NCI-H82 (cell line): ENCODE measurements around the gene FGD6.
"Not testable (repeated sequence)": the region's sequence is repeated elsewhere in the genome, so short reads cannot be mapped to it uniquely, and the experiment has no call there.

ENCODE experiments used
- DNase-seq: peaks from one replicate; lab custom pipeline; 2025; lab: John Stamatoyannopoulos, UW

Gene FGD6

DNA sequence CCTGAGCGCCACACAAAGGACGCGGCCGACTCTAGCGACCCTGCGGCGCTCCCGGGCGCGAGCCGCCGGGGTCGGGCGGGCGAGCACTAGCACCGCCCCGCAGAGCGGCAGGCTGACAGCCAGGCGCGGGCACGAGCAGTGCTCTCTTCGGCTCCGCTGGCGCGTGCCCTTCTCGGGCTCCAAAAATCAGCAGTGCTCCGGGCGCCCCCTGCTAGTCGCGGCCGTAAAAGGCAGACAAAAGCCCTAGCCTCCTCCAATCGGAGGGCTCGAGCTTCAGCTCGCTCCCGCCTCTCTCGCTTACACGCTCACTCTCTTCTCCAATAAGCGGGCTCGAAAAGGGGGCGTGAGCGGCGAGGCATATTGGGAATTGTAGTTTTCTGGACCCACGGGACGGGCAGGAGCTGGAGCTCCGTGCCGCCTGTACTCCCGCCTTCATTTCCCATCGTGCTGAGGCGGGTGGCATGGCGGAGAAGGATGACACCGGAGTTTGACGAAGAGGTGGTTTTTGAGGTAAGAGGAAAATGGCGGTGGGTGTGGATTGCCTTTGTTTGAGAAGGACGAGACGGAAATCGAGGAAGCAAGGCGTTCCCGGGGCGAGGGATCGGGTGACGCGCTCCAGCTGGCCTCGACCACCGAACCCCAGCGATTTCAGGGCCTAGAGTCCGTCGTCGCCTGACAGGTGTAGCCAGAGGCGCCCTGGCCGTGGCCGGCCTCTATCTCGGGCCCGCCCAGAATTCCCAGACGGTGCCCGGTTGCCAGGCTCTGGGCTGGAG lies at the start of gene FGD6, which contains the start of gene VEZT:
Gene FGD6, minus strand, starts transcription at position 91 of the 773 bp plus-strand sequence. CDS start 227 bp downstream, outside the sequence.
Gene VEZT, plus strand, starts transcription at position 431 of the 773 bp plus-strand sequence. Its CDS starts 44 bp downstream, at position 475.
- DNase-seq: peak; percentile 100

- DNase-seq: no peak
Observed at GRCh38 chr12:95266254-95266653, 49.0 kb upstream of the FGD6 start.

GRCh38 chr12:95265765-95266164 lies 48.5 kb upstream of the FGD6 start:
- DNase-seq: no peak

GRCh38 chr12:95262808-95263207 lies 45.5 kb upstream of the FGD6 start:
- DNase-seq: no peak

DNA sequence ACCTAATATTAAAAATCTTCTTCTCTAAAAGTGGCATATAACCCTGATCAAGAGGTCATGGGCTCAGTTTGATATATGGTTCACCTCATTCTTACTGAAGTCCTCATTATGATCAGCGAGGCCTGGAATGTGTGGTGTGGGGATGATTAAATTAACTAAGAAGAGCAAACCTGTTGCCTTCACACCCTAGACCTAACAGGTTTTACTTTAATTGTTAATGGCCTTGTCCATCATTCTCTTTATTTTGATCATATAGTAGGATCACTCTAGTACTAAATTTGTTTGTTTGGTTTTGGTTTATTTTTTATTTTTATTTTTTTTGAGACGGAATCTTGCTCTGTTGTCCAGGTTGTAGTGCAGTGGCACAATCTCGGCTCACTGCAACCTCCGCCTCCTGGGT lies 43.8 kb upstream of the FGD6 start:
- no peak for DNase-seq

GRCh38 chr12:95259368-95259767 lies 42.1 kb upstream of the FGD6 start:
- no peak for DNase-seq

GRCh38 chr12:95258803-95259202 lies 41.5 kb upstream of the FGD6 start:
- DNase-seq: no peak

- no peak for DNase-seq
Observed at GRCh38 chr12:95258151-95258550, 40.9 kb upstream of the FGD6 start.

GRCh38 chr12:95257541-95257940 lies 40.3 kb upstream of the FGD6 start:
- no peak for DNase-seq

GRCh38 chr12:95253386-95253785 lies 36.1 kb upstream of the FGD6 start:
- DNase-seq: peak; percentile 13

DNA sequence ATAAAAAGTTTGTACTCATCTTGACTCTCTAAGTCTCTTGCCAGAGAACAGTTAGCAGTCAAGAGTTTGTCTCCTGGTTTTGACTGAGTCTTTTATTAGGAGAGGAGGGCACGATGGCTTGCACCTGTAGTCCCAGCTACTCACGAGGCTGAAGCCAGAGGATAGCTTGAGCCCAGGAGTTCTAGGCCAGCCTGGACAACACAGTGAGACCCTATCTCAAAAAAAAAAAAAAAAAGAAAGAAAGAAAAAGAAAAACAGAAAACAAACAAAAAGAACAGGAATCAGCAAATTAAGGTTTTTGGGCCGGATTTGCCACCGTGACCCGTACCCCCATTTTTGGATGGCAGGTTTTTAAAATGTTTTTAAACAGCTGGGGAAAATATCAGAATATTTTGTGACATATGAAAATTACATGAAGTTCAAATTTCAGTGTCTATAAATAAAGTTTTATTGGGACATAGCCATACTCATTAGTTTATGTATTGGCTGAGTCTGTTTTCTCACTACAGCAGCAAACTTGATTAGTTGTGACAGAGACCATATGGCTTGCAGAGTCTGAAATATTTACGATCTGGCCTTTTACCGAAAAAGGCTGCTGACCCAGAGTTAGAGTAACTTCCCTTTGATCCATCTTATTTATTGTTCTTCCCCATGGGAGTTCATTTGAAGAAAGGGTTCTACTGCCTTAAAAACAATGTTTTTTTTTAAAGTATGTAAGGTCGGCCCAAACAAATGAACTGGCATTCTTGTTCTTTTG lies 31.5 kb upstream of the FGD6 start:
- DNase-seq: peak; percentile 65

- DNase-seq: no peak
Observed at GRCh38 chr12:95248095-95248494, 30.8 kb upstream of the FGD6 start.

GRCh38 chr12:95244350-95244749 lies 27.1 kb upstream of the FGD6 start:
- DNase-seq: no peak

DNA sequence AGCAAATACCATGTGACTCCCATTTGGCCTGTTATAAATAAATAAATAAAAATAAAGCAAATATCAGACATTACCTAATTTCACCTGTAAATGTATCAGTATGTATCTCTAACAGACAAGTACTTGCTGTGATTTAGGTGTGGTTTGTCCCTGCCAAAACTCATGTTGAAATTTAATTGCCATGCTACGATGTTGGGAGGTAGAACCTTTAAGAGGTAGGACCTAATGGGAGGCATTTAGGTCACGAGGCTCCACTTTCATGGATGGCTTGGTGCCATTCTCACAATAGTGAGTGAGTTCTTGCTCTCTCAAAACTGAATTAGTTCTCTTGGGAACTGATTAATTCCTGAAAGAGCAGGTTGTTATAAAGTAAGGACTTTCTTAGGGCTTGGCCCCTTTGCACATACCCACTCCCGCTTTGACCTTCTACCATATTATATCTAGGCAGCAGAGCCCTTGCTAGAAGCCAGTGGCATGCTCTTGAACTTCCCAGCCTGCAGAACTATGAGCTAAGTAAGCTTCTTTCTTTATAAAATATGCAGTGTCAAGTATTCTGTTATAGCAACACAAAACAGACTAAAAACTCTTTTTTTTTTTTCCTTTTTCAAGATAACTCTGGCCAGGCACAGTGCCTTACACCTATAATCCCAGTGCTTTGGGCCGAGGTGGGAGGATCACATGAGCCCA lies 26.4 kb upstream of the FGD6 start:
- no peak for DNase-seq

DNA sequence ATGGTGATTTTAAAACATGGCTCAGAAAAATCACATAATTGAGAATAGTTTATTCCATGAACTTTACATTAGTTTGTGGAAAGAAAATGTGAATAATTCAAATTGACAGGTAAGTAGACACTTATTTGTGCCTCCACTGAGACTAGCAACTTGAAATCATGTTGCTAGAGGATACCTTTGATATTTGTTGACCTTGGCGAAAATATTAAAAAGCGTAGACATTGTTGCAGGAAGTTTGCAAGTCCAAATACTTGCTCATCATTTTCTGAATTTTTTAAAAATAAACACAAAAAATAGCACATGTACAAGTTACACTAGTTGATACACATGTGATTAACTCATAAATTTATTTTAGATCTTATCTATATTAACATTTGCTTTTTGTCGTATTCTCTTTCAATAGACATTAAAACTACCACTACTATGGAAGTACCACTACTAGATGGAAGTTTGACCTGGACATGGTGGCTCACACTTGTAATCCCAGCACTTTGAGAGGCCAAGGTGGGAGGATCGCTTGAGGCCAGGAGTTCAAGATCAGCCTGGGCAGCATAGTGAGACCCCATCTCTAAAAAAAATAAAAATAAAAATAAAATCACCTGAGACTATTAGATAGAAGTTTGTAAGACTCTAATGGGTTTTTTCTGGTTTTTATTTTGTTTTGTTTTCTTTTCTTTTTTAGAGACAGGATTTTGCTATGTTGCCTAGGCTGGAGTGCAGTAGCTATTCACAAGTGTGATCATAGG lies 24.7 kb upstream of the FGD6 start:
- no peak for DNase-seq

- not testable (repeated sequence) for DNase-seq
Observed at GRCh38 chr12:95241138-95241537, 23.9 kb upstream of the FGD6 start.

GRCh38 chr12:95240556-95240955 lies 23.3 kb upstream of the FGD6 start:
- DNase-seq: no peak

DNA sequence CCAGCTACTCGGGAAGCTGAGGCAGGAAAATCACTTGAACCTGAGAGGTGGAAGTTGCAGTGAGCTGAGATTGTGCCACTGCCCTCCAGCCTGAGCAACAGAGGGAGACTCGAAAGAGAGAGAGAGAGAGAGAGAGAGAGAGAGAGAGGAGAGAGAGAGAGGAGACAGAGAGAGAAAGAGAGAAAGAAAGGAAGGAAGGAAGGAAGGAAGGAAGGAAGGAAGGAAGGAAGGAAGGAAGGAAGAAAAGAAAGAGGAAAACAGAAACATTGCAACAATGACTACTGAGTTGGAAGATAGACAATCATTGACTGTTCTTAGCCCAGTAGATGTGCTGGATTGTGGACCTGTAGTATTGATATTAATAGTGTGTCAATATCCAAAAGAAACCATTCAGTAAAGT lies 22.6 kb upstream of the FGD6 start:
- not testable (repeated sequence) for DNase-seq

DNA sequence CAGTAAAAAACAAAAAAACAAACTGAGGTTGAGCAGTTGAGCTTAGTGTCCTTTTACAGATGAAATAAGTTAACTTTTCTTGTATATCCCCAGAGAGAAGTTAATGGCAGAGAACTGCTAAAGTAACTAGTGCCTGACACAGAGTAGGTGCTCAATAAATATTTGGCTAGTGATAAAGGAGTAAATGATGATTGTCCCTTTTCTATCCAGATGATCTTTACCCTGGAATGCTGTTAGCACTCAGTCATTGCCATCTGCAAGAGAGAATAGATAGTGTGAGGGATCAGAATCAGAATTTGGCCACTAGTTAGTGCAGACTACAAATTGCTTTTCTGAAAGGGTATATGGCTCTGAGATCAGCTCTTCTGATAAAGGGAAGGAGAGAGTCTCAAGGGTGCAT lies 21.9 kb upstream of the FGD6 start:
- DNase-seq: no peak

DNA sequence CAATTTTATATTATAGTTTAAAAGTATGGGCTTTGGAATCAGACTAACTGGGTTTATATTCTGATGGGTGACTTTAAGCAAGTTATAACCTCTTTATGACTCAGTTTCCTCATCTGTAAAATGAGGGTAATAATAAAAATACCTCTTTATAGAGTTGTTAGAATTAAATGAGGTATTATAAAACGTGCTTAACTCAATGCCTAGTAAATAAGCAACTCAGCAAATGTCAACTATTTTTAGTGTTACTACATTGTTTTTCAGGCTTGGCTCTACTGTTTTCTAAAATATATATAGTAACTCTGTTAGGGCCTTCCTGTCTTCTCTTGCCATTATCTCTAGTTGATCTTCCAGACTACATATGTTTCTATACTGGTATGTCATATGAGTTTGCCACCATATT lies 20.9 kb upstream of the FGD6 start:
- DNase-seq: no peak

DNA sequence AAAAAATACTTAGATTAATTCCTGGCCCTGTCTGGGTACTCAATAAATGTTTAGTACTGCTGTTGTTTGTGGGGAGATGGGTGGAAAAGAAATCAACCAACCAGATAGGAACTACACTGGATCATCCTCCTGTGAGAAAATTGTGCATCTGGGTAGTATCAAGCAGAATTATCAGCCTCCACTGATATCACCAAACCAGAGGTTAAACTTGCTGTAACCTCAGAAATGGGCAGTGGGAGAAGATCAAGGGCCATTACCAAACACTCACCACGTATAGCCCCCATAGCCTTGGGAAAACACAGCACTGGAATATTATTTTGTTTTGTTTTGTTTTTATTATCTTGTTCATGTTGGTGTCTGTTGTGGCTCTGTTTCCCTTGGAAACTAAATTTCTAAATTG lies 20.0 kb upstream of the FGD6 start:
- DNase-seq: no peak

DNA sequence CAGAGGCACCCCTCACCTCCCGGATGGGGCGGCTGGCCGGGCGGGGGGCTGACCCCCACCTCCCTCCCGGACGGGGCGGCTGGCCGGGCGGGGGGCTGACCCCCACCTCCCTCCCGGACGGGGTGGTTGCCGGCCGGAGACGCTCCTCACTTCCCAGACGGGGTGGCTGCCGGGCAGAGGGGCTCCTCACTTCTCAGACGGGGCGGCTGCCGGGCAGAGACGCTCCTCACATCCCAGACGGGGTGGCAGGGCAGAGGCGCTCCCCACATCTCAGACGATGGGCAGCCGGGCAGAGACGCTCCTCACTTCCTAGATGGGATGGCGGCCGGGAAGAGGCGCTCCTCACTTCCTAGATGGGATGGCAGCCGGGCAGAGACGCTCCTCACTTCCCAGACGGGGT lies 18.4 kb upstream of the FGD6 start:
- not testable (repeated sequence) for DNase-seq
